GM12878 (cell line): ENCODE measurements around the gene FANK1. TPM values are rescaled to one million over a fixed set of nuclear protein-coding genes. Genes with fewer than 3 reads are reported as not detected.
A peak's percentile ranks its signal among the peaks of the same experiment; 100 is the strongest.
"Not testable (repeated sequence)": the region's sequence is repeated elsewhere in the genome, so short reads cannot be mapped to it uniquely, and the experiment has no call there.

Source experiments
- ATAC-seq: fragments of 200-7000 bp; cut with Tn5 transposase; 3 replicates; pipeline ENCODE4 v1.9.1; 2020; ENCODE audit warnings: mild to moderate bottlenecking, moderate library complexity
- BruUV-seq: library from RNA; stranded (reverse); fragments of 400-500 nt; replicated peaks from 2 replicates; lab custom pipeline; 2021; lab: Mats Ljungman, UMichigan
- CTCF ChIA-PET: fragments of 300-600 bp; sonication (Branson Sonifier 250); formaldehyde crosslinking; extraction: SDS; loops from one replicate; lab custom pipeline; 2021; ENCODE audit warnings: inconsistent platforms; lab: Yijun Ruan, JAX
- POLR2A ChIA-PET: fragments of 350-600 bp; formaldehyde crosslinking; extraction: SDS; loops from one replicate; lab custom pipeline; 2021; ENCODE audit warnings: inconsistent platforms; lab: Charles Lee
- RAD21 ChIA-PET: fragments of 300-600 bp; sonication (Branson Sonifier 250); formaldehyde crosslinking; loops from one replicate; lab custom pipeline; 2023; ENCODE audit warnings: antibody characterized with exemption; ENCODE audit not compliant: unreplicated experiment; lab: Charles Lee
- SMC1A ChIA-PET: fragments of 300-600 bp; sonication (Branson Sonifier 250); formaldehyde crosslinking; loops from one replicate; lab custom pipeline; 2023; ENCODE audit not compliant: unreplicated experiment, uncharacterized antibody; lab: Charles Lee
- DNase-seq: peaks from one replicate; pipeline ENCODE4 v3.0.0-alpha.2; 2011; ENCODE audit warnings: low read depth, low spot score
- FAIRE-seq: peaks from 3 replicates; lab custom pipeline; 2011; peaks lifted over from hg19 to GRCh38; lab: Jason Lieb, UNC
- H2AFZ ChIP-seq: 2 replicates; pipeline ENCODE4 v1.6.0; 2011; ENCODE audit warnings: low read depth, low read length, control low read depth; ENCODE audit not compliant: control insufficient read depth
- H3K27ac ChIP-seq: 2 replicates; pipeline ENCODE4 v1.5.1; 2011; ENCODE audit warnings: control low read depth; ENCODE audit not compliant: control insufficient read depth, insufficient read depth
- H3K27me3 ChIP-seq, 2 experiments: replicated peaks in 1 of 2; 2 replicates each; pipeline versions ENCODE4 v1.6.0 to v1.6.1; 2011; ENCODE audit warnings: low read length in 1 of 2; ENCODE audit not compliant: control insufficient read depth in 2 of 2, insufficient read depth in 2 of 2
- H3K36me3 ChIP-seq, 2 experiments: 2 replicates each; pipeline ENCODE4 v1.5.1; 2011; ENCODE audit warnings: low read length in 1 of 2; ENCODE audit not compliant: control insufficient read depth in 2 of 2, insufficient read depth in 2 of 2
- H3K4me1 ChIP-seq: 2 replicates; pipeline ENCODE4 v1.6.1; 2011; ENCODE audit warnings: mild to moderate bottlenecking, low read length, moderate library complexity, mixed read lengths; ENCODE audit not compliant: control insufficient read depth, insufficient read depth
- H3K4me2 ChIP-seq: 2 replicates; pipeline ENCODE4 v1.6.0; 2011; ENCODE audit warnings: control low read depth; ENCODE audit not compliant: control insufficient read depth, insufficient read depth
- H3K4me3 ChIP-seq: fragments of 200-600 bp; sonication (generic); 2 replicates; pipeline ENCODE4 v1.5.1; 2016
- H3K79me2 ChIP-seq: 2 replicates; pipeline ENCODE4 v1.6.0; 2011; ENCODE audit warnings: low read length; ENCODE audit not compliant: control insufficient read depth, insufficient read depth
- H3K9ac ChIP-seq: 2 replicates; pipeline ENCODE4 v1.8.0; 2011; ENCODE audit warnings: low read length, control low read depth, mixed read lengths; ENCODE audit not compliant: control insufficient read depth, insufficient read depth
- H3K9me3 ChIP-seq: replicated peaks from 3 replicates; pipeline ENCODE4 v1.5.1; 2011; ENCODE audit warnings: mild to moderate bottlenecking, low read length; ENCODE audit not compliant: control insufficient read depth, insufficient read depth
- H4K20me1 ChIP-seq: 2 replicates; pipeline ENCODE4 v1.6.0; 2011; ENCODE audit not compliant: control insufficient read depth, insufficient read depth
- BHLHE40 ChIP-seq, 2 experiments: fragments of 450-650 bp in 1 of 2; IDR thresholded peaks; 2 replicates each; pipeline ENCODE4 v1.6.1; 2011 to 2017; ENCODE audit warnings: low read depth in 2 of 2, borderline replicate concordance in 1 of 2, improper control_type of control experiment in 1 of 2, low read length in 1 of 2, mild to moderate bottlenecking in 1 of 2
- POU2F2 ChIP-seq: IDR thresholded peaks from 3 replicates; pipeline ENCODE4 v1.6.1; 2011; ENCODE audit warnings: low read depth, mild to moderate bottlenecking, low read length, borderline replicate concordance
- RUNX3 ChIP-seq: IDR thresholded peaks from 2 replicates; pipeline ENCODE4 v1.6.1; 2012; ENCODE audit warnings: low read length, inconsistent platforms
- WGBS: methylation state at CpG from one replicate; pipeline ENCODE4 v1.1.6; 2016; ENCODE audit warnings: low lambda C conversion rate; ENCODE audit not compliant: insufficient replicate concordance, insufficient coverage; ENCODE audit errors: missing lambda C conversion rate; 5-methylcytosine and 5-hydroxymethylcytosine counted together
- in situ Hi-C: fragments of 300-500 bp; cut with MboI; formaldehyde crosslinking; loops from 9 replicates; pipeline ENCODE4 v1.14.3; 2018; ENCODE audit warnings: mixed read lengths
- intact Hi-C: fragments of 100-400 bp; cut with micrococcal nuclease; formaldehyde crosslinking; loops from one replicate; pipeline ENCODE4 v1.14.2; 2022; ENCODE audit not compliant: unreplicated experiment
- polyA plus RNA-seq, 11 experiments: library from polyadenylated mRNA; depleted of rRNA in 4 of 11; unstranded in 6 of 11; stranded (reverse) in 5 of 11; fragments of >200 nt; fragmentation: Nextera tagmentation in 4 of 11; fragmentation: Illumina TruSeq in 1 of 11; extraction: Ambion mirVana in 4 of 11; extraction: Trizol in 1 of 11; gene quantifications; 1 replicate in 1 of 11; 2 replicates in 10 of 11; pipeline versions ENCODE4 v1.2.1 to v1.2.3, GENCODE V29; 2011 to 2016; ENCODE audit warnings: inconsistent platforms in 2 of 11, missing spikeins in 2 of 11, low read depth in 1 of 11
- total RNA-seq, 4 experiments: library from RNA; depleted of rRNA in 3 of 4; stranded (reverse); fragments of >200 nt in 3 of 4; fragmentation: Illumina TruSeq in 1 of 4; extraction: Trizol in 1 of 4; gene quantifications; 2 replicates each; pipeline versions ENCODE4 v1.2.1 to v1.2.3, GENCODE V29; 2013 to 2021

The FANK1 gene
- total and polyA plus RNA-seq, 10 of the 15 experiments (the other 5 are each of a cell fraction or from before 2014, with no cell fraction given) = 0.07 to 0.16 (median 0.13) TPM; not detected in 6

GRCh38 chr10:125894176-125894575 is 2.2 kb upstream of the FANK1 start:
- H3K27me3 ChIP-seq, H3K4me3 ChIP-seq, DNase-seq, in situ Hi-C loops, FAIRE-seq, H3K4me1 ChIP-seq, ATAC-seq, H4K20me1 ChIP-seq, H3K79me2 ChIP-seq, SMC1A ChIA-PET, POLR2A ChIA-PET, RAD21 ChIA-PET, CTCF ChIA-PET, H2AFZ ChIP-seq, H3K27ac ChIP-seq, intact Hi-C loops, H3K9ac ChIP-seq, H3K36me3 ChIP-seq, H3K9me3 ChIP-seq: not testable (repeated sequence)
- H3K4me2 ChIP-seq = peak overlapping the region; percentile 17; the same call in 1 of the 2 replicates
- 15% methylated on average over 3 of the region's 3 CpGs for WGBS
- TSS peak; percentile 51 for BruUV-seq

- peak overlapping the region; percentile 79 for H3K4me3 ChIP-seq
- BruUV-seq, intact Hi-C loops, RAD21 ChIA-PET, in situ Hi-C loops, SMC1A ChIA-PET, H3K79me2 ChIP-seq, POLR2A ChIA-PET, H3K4me1 ChIP-seq, FAIRE-seq, H3K9me3 ChIP-seq, H4K20me1 ChIP-seq, H3K27me3 ChIP-seq, H3K36me3 ChIP-seq, CTCF ChIA-PET, DNase-seq: not testable (repeated sequence)
- H3K9ac ChIP-seq = peak overlapping the region; percentile 74; the same call in 1 of the 2 replicates
- H2AFZ ChIP-seq = peak overlapping the region; percentile 47
- ATAC-seq = peak; percentile 71
- peak overlapping the region; percentile 10 for H3K4me2 ChIP-seq
- peak overlapping the region; percentile 42 for H3K27ac ChIP-seq
- peak; percentile 14; the same call in 1 of the 2 replicates for TF ChIP-seq RUNX3
- 0 out of 4 replicates have a peak, but pooled peaks of 1 of the 2 experiments have one; percentile 8 for TF ChIP-seq BHLHE40 (IDR thresholded peaks at IDR 0.05; ENCODE audit: borderline replicate concordance in 1 of 2, low read depth in 2 of 2, low read length in 1 of 2)
- 0 out of 3 replicates have a peak, but pooled peaks have one; percentile 11 for TF ChIP-seq POU2F2
- WGBS = 34% methylated on average over 47 of the region's 50 CpGs
Measured at GRCh38 chr10:125895130-125896087, 955 bp upstream of the FANK1 start.

- WGBS = 2% methylated on average over 4 of the region's 4 CpGs
- H3K27ac ChIP-seq, H3K9me3 ChIP-seq, H3K36me3 ChIP-seq, intact Hi-C loops, in situ Hi-C loops, RAD21 ChIA-PET, FAIRE-seq, H3K4me1 ChIP-seq, BruUV-seq, CTCF ChIA-PET, H3K27me3 ChIP-seq, H3K9ac ChIP-seq, H3K79me2 ChIP-seq, POLR2A ChIA-PET, DNase-seq, H4K20me1 ChIP-seq, H3K4me2 ChIP-seq, ATAC-seq, SMC1A ChIA-PET, H2AFZ ChIP-seq: not testable (repeated sequence)
- peak overlapping the region; percentile 79; the same call in 1 of the 2 replicates for H3K4me3 ChIP-seq
Measured at GRCh38 chr10:125897317-125897716, 953 bp downstream of the FANK1 start.
